ENCODE measurements around the gene FAM133A. TPM values are rescaled to one million over a fixed set of nuclear protein-coding genes. Genes with fewer than 3 reads are reported as not detected.

Gene FAM133A
- 1.4 TPM for total RNA-seq

GRCh38 chrX:93673869-93674271 is at the start of gene FAM133A:
TSS of gene FAM133A (plus strand) at chrX:93674206. CDS start at chrX:93709420, 35,214 bp downstream.

GRCh38 chrX:93673056-93673868 is 744 bp upstream of the FAM133A start, which contains the start of gene NAP1L3:
TSS of gene NAP1L3 (minus strand) at chrX:93673578. CDS start at chrX:93673304, 274 bp downstream.

Other genes with a start within 250 kb of the FAM133A start
- gene NAP1L3, start 628 bp upstream of the FAM133A start, total RNA-seq: 48.2 TPM

Data from camera-type eye (tissue), 1 donor.